ENCODE results near the gene CDHR3.

CDHR3 gene

GRCh38 chr7:106029941-106030340 is 66.9 kb downstream of the CDHR3 start:
- no peak for DNase-seq

GRCh38 chr7:106031300-106032035 is 68.4 kb downstream of the CDHR3 start:
- no peak for DNase-seq

DNA sequence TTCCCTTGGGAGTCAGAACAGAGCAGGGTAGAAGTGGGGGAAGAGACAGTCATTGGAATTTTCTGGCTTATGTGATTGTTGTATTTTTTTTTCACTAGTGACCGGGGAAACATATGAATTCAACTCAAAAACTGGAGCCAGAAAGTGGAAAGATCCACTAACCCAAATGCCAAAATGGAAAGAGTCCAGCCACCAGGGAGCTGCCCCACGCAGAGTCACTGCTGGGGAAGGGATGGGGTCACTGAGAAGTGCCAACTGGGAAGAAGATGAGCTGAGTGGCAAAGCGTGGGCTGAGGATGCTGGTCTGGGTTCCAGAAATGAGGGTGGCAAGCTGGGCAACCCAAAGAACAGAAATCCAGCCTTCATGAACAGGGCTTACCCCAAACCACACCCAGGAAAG is 69.2 kb downstream of the CDHR3 start:
- DNase-seq, result no peak

GRCh38 chr7:106033735-106034134 is 70.7 kb downstream of the CDHR3 start:
- DNase-seq, result no peak

DNA sequence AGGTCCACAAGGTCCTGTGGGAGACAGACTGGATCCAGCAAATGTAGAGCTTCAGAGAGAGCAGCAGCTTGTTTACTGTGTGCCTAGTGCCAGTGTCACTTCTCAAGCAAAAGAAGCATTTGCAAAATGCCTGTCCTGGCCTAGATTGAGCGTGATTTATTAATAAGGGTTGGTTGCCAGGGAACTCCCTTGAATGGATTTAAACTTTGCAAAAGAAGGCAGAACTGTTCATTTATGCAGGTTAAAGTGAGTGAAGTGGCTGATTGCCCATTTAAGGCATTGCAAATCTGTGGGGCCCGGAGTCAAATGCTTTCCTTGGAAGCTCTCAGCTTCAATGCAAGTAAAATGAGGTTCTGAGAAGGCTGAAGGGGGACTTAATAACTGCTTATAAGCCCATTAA is 71.3 kb downstream of the CDHR3 start:
- DNase-seq, result no peak

GRCh38 chr7:106035568-106035967 is 72.5 kb downstream of the CDHR3 start:
- no peak for DNase-seq

- DNase-seq, result no peak
These were observed 72.9 kb downstream of the CDHR3 start for GRCh38 chr7:106036004-106036403.

GRCh38 chr7:106037489-106038176 is 74.6 kb downstream of the CDHR3 start:
- no peak for DNase-seq

- no peak for DNase-seq
These were observed 75.2 kb downstream of the CDHR3 start for GRCh38 chr7:106038289-106038688.

- no peak for DNase-seq
These were observed 75.9 kb downstream of the CDHR3 start for GRCh38 chr7:106038916-106039315.

GRCh38 chr7:106039486-106040060 is 76.5 kb downstream of the CDHR3 start:
- no peak for DNase-seq

- peak; percentile 34 to 49 for DNase-seq
These were observed 78.2 kb downstream of the CDHR3 start for GRCh38 chr7:106041140-106041717.

GRCh38 chr7:106042196-106042611 is 79.1 kb downstream of the CDHR3 start:
- DNase-seq, result no peak

GRCh38 chr7:106045139-106045538 is 82.1 kb downstream of the CDHR3 start:
- no peak for DNase-seq

GRCh38 chr7:106045586-106045985 is 82.5 kb downstream of the CDHR3 start:
- no peak for DNase-seq

DNA sequence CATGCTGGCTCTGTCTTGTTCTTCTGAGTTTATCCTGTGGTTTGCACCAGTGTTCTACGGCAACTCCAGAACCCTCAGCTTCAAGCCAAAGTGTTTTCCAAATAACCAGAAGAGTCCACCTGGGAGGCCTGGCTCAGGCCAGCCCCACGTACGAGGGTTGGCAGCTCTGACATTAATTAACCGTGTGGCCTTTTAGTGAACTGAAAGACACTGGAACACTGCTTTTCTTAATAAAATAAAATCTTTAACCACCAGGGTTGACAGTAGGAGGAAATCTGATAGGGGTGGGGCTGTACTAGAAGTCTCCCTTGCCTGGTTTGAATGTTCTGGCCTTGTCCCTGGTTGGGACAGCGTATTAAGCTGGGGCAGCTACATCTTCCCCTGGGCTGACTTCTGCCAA is 84.1 kb downstream of the CDHR3 start:
- no peak for DNase-seq

GRCh38 chr7:106047818-106048705 is 85.0 kb downstream of the CDHR3 start:
- no peak for DNase-seq

- no peak for DNase-seq
These were observed 85.6 kb downstream of the CDHR3 start for GRCh38 chr7:106048706-106049020.

DNA sequence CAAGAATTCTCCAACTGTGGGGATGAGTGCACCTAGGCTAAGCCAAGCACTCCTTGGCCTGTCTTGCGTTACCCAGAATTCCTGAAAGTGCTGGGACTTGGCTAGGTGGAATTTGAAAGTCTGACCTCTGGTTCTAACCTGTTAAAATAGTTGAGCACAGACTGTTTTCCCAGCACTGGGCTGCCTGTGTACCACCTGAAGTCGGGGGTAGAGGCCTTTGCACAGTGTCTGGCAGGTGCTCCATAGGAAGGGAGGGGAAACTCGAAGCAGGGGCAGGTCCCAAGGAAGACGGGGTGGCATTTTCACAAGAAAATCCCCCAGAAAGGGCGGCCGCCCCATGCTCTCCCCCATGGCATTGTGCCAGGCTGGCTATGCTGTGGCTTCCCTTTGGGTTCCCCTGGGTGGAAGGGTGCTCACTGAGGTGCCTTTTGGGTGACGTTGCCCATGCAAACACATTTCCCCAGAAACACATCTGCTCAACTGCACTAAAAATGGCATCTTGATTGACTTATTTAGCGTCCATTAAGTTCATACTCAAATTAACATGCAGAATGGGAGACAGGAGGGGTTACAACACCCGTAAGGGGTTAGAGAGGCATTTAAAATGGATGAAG is 86.2 kb downstream of the CDHR3 start:
- DNase-seq, result no peak

DNA sequence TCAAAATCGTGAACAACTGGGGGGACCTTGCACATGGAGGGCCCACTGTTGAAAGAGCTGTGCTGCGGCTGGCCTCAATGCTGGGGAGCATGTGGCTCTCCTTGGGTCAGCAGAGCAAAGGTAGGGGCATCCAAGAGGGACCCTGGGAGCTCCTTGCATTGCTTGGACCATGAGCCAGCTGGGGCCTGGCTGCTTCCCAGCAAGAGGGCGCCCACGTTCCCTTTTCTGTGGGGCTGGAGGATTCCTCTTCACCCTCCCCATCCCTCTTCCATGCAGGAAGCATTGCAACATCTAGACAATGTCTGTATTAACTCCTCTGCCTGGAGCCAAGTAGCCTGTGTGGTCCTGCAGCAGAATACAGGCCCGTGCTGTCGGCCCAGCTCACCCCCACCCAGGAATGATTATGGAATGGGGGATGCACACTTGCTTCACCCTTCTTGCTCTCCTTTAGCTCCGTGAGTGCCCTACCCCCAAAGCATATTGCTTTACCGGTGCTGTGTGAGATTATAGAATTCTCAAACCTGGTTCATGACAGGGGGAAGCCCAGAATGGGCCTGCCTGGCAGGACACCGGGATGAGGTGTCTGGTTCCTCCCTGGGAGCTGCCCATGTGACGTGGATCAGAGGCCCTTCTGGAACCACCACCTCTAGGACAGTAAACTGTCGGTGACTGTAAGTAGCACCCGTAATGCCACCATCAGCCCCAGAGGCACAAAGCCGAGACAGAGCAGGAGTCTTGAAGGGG is 87.1 kb downstream of the CDHR3 start:
- DNase-seq, result no peak

DNA sequence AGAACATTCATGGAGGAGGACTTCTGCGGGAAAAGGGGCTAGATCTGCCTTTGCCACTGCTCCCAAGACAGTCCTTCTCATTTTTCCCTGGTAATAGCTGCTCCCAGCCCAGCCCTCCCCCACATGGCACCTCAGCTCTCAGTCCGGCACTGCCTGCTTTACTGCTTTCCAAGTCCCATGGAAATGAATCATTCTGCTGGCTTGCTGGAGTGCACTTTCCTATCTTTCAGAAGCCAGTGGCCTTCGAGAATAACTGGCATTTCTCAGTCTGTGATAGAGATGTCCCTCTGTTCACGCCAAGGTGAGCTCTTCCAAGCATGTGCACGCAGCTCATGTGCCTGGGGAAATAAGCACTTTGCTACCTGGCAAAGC is 87.7 kb downstream of the CDHR3 start:
- no peak for DNase-seq

GRCh38 chr7:106052681-106053080 is 89.6 kb downstream of the CDHR3 start:
- no peak for DNase-seq

All from stimulated activated CD4-positive, alpha-beta T cell treated with anti-CD3 and anti-CD28 coated beads, Interleukin-2, amount 100 ng/mL, for 24 hours (primary cell).